ENCODE measurements around the gene PRKCB.

- TF ChIP-seq, protein P1, sequence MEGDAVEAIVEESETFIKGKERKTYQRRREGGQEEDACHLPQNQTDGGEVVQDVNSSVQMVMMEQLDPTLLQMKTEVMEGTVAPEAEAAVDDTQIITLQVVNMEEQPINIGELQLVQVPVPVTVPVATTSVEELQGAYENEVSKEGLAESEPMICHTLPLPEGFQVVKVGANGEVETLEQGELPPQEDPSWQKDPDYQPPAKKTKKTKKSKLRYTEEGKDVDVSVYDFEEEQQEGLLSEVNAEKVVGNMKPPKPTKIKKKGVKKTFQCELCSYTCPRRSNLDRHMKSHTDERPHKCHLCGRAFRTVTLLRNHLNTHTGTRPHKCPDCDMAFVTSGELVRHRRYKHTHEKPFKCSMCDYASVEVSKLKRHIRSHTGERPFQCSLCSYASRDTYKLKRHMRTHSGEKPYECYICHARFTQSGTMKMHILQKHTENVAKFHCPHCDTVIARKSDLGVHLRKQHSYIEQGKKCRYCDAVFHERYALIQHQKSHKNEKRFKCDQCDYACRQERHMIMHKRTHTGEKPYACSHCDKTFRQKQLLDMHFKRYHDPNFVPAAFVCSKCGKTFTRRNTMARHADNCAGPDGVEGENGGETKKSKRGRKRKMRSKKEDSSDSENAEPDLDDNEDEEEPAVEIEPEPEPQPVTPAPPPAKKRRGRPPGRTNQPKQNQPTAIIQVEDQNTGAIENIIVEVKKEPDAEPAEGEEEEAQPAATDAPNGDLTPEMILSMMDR (IDR thresholded peaks at IDR 0.05; ENCODE audit: insufficient read depth, low read length) = no peak
- no peak for TF ChIP-seq GABPA (IDR thresholded peaks at IDR 0.05; ENCODE audit: low read depth)
- TF ChIP-seq, protein P2, sequence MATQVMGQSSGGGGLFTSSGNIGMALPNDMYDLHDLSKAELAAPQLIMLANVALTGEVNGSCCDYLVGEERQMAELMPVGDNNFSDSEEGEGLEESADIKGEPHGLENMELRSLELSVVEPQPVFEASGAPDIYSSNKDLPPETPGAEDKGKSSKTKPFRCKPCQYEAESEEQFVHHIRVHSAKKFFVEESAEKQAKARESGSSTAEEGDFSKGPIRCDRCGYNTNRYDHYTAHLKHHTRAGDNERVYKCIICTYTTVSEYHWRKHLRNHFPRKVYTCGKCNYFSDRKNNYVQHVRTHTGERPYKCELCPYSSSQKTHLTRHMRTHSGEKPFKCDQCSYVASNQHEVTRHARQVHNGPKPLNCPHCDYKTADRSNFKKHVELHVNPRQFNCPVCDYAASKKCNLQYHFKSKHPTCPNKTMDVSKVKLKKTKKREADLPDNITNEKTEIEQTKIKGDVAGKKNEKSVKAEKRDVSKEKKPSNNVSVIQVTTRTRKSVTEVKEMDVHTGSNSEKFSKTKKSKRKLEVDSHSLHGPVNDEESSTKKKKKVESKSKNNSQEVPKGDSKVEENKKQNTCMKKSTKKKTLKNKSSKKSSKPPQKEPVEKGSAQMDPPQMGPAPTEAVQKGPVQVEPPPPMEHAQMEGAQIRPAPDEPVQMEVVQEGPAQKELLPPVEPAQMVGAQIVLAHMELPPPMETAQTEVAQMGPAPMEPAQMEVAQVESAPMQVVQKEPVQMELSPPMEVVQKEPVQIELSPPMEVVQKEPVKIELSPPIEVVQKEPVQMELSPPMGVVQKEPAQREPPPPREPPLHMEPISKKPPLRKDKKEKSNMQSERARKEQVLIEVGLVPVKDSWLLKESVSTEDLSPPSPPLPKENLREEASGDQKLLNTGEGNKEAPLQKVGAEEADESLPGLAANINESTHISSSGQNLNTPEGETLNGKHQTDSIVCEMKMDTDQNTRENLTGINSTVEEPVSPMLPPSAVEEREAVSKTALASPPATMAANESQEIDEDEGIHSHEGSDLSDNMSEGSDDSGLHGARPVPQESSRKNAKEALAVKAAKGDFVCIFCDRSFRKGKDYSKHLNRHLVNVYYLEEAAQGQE (IDR thresholded peaks at IDR 0.05; ENCODE audit: insufficient replicate concordance, low read depth) = no peak
These were observed 131.0 kb downstream of the PRKCB start for GRCh38 chr16:23966597-23967394.

All from HL-60 (cell line).